Measurements from ENCODE around the gene SEMA3D. TPM values are rescaled to one million over a fixed set of nuclear protein-coding genes. Genes with fewer than 3 reads are reported as not detected.

The SEMA3D gene
- total and polyA plus RNA-seq, 2 donors (not counting 1 experiment from before 2014, with no cell fraction given): 0.46 to 0.59 TPM

GRCh38 chr7:85055196-85055595, 131.7 kb downstream of the SEMA3D start:
- H3K4me1 Mint-ChIP-seq: no peaks in the 10 kb centered on the region
- Histone ChIP-seq H3K4me2 (replicated peaks; ENCODE audit: low read depth, low read length, poor library complexity, severe bottlenecking) (no peak overlapping the region), H3K36me3 (replicated peaks in 1 of 2; ENCODE audit: control extremely low read depth in 1 of 2, control insufficient read depth in 1 of 2, extremely low read depth in 1 of 2, insufficient read depth in 2 of 2, low read length in 1 of 2) (no peaks in the 10 kb centered on the region), H2AFZ (ENCODE audit: insufficient read depth, low read depth, low read length, poor library complexity, severe bottlenecking) (no peak overlapping the region), H3K79me2 (ENCODE audit: control insufficient read depth, insufficient read depth, low read length) (no peaks in the 10 kb centered on the region), H3K27ac (ENCODE audit: low read length in 2 of 2) (no peak overlapping the region), H3K27me3 (replicated peaks in 1 of 4; ENCODE audit: control extremely low read depth in 1 of 4, control insufficient read depth in 3 of 4, insufficient read depth in 4 of 4, low read length in 3 of 4) (no peaks in the 10 kb centered on the region), H3K9me3 (ENCODE audit: control extremely low read depth in 1 of 3, control insufficient read depth in 2 of 3, insufficient read depth in 1 of 3, low read length in 2 of 3) (no peaks in the 10 kb centered on the region), H3K4me3 (ENCODE audit: control extremely low read depth in 1 of 5, extremely low read depth in 1 of 5, insufficient read depth in 1 of 5, low read depth in 2 of 5, low read length in 4 of 5) (no peak overlapping the region), H3K4me1 (ENCODE audit: control insufficient read depth in 2 of 2, insufficient read depth in 2 of 2, low read length in 2 of 2) (no peaks in the 10 kb centered on the region), H3K9ac (ENCODE audit: low read length) (no peak overlapping the region), H4K20me1 (ENCODE audit: control insufficient read depth, insufficient read depth, low read length, poor library complexity, severe bottlenecking) (no peaks in the 10 kb centered on the region)
- TF ChIP-seq, protein P1, sequence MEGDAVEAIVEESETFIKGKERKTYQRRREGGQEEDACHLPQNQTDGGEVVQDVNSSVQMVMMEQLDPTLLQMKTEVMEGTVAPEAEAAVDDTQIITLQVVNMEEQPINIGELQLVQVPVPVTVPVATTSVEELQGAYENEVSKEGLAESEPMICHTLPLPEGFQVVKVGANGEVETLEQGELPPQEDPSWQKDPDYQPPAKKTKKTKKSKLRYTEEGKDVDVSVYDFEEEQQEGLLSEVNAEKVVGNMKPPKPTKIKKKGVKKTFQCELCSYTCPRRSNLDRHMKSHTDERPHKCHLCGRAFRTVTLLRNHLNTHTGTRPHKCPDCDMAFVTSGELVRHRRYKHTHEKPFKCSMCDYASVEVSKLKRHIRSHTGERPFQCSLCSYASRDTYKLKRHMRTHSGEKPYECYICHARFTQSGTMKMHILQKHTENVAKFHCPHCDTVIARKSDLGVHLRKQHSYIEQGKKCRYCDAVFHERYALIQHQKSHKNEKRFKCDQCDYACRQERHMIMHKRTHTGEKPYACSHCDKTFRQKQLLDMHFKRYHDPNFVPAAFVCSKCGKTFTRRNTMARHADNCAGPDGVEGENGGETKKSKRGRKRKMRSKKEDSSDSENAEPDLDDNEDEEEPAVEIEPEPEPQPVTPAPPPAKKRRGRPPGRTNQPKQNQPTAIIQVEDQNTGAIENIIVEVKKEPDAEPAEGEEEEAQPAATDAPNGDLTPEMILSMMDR (IDR thresholded peaks at IDR 0.05): no peak
- no peak for TF ChIP-seq EZH2 (IDR thresholded peaks at IDR 0.05; ENCODE audit: borderline replicate concordance, insufficient read depth, low read depth, low read length, poor library complexity, severe bottlenecking)
- ChIA-PET POLR2A (no interaction called here), CTCF (interaction anchor here (1.0 to 1.2 kb wide), 2 partner anchors 14 to 499 kb away, joined by 3 to 4 read pairs; no protein-coding TSS in a partner anchor)
- no peaks in the 10 kb centered on the region for H3K9me3 Mint-ChIP-seq (ENCODE audit: insufficient read depth)
- ATAC-seq (ENCODE audit: low read depth) (no peak), DNase-seq (no peak)
- no CpG with 5 or more reads among the region's 2 CpGs for WGBS (ENCODE audit: insufficient coverage)
- H3K4me3 Mint-ChIP-seq: no peak overlapping the region
- H3K27me3 Mint-ChIP-seq: no peaks in the 10 kb centered on the region
- intact Hi-C loops (cut with micrococcal nuclease): no loop called here
- no peak overlapping the region for H3K27ac Mint-ChIP-seq

GRCh38 chr7:85054306-85054705, 132.6 kb downstream of the SEMA3D start:
- POLR2A ChIA-PET: no interaction called here
- Histone ChIP-seq H3K27ac (ENCODE audit: low read length in 2 of 2) (no peak overlapping the region), H3K36me3 (replicated peaks in 1 of 2; ENCODE audit: control extremely low read depth in 1 of 2, control insufficient read depth in 1 of 2, extremely low read depth in 1 of 2, insufficient read depth in 2 of 2, low read length in 1 of 2) (no peaks in the 10 kb centered on the region), H3K4me3 (ENCODE audit: control extremely low read depth in 1 of 5, extremely low read depth in 1 of 5, insufficient read depth in 1 of 5, low read depth in 2 of 5, low read length in 4 of 5) (no peak overlapping the region), H3K9me3 (ENCODE audit: control extremely low read depth in 1 of 3, control insufficient read depth in 2 of 3, insufficient read depth in 1 of 3, low read length in 2 of 3) (no peaks in the 10 kb centered on the region), H3K9ac (ENCODE audit: low read length) (no peak overlapping the region), H3K27me3 (replicated peaks in 1 of 4; ENCODE audit: control extremely low read depth in 1 of 4, control insufficient read depth in 3 of 4, insufficient read depth in 4 of 4, low read length in 3 of 4) (no peaks in the 10 kb centered on the region), H3K79me2 (ENCODE audit: control insufficient read depth, insufficient read depth, low read length) (no peaks in the 10 kb centered on the region), H4K20me1 (ENCODE audit: control insufficient read depth, insufficient read depth, low read length, poor library complexity, severe bottlenecking) (no peaks in the 10 kb centered on the region), H3K4me2 (replicated peaks; ENCODE audit: low read depth, low read length, poor library complexity, severe bottlenecking) (no peak overlapping the region), H3K4me1 (ENCODE audit: control insufficient read depth in 2 of 2, insufficient read depth in 2 of 2, low read length in 2 of 2) (no peaks in the 10 kb centered on the region), H2AFZ (ENCODE audit: insufficient read depth, low read depth, low read length, poor library complexity, severe bottlenecking) (no peak overlapping the region)
- TF ChIP-seq EZH2 (IDR thresholded peaks at IDR 0.05; ENCODE audit: borderline replicate concordance, insufficient read depth, low read depth, low read length, poor library complexity, severe bottlenecking): no peak
- TF ChIP-seq, protein P1 (IDR thresholded peaks at IDR 0.05): no peak
- CTCF ChIA-PET: interaction anchor here (1.0 to 1.2 kb wide), 3 partner anchors 13 to 500 kb away, joined by 3 to 4 read pairs (median 3); no protein-coding TSS in a partner anchor
- intact Hi-C loops (cut with micrococcal nuclease): no loop called here
- no peak for ATAC-seq (ENCODE audit: low read depth)
- no peak overlapping the region for H3K27ac Mint-ChIP-seq
- H3K4me1 Mint-ChIP-seq: no peaks in the 10 kb centered on the region
- no peak for DNase-seq
- no peaks in the 10 kb centered on the region for H3K27me3 Mint-ChIP-seq
- no peak overlapping the region for H3K4me3 Mint-ChIP-seq
- H3K9me3 Mint-ChIP-seq (ENCODE audit: insufficient read depth): no peaks in the 10 kb centered on the region

All from B cell (primary cell).